22Rv1 (cell line): ENCODE results near the gene RFC2.

Experiments
- ZFX ChIP-seq: fragments of 450-650 bp; IDR thresholded peaks from 2 replicates; pipeline ENCODE4 v1.6.1; 2017; ENCODE audit warnings: antibody characterized with exemption, borderline replicate concordance
- TF ChIP-seq, protein P1 (sequence below): fragments of 450-650 bp; IDR thresholded peaks from 2 replicates; pipeline ENCODE4 v1.5.1; 2017; ENCODE audit warnings: mild to moderate bottlenecking

DNA sequence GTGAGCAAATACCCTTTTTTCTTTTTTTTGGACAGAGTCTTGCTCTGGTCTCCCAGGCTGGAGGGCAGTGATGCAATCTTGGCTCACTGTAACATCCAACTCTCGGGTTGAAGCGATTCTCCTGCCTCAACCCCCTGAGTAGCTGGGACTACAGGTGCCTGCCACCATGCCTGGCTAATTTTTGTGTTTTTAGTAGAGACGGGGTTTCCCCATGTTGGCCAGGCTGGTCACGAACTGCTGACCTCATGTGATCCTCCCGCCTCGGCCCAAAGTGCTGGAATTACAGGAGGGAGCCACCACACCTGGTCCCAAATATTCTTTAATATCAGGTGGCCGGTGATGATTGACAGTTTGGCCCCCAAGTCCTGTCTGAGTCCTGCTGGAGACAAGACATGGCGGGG is 37.8 kb downstream of the RFC2 start:
- TF ChIP-seq, protein P1, sequence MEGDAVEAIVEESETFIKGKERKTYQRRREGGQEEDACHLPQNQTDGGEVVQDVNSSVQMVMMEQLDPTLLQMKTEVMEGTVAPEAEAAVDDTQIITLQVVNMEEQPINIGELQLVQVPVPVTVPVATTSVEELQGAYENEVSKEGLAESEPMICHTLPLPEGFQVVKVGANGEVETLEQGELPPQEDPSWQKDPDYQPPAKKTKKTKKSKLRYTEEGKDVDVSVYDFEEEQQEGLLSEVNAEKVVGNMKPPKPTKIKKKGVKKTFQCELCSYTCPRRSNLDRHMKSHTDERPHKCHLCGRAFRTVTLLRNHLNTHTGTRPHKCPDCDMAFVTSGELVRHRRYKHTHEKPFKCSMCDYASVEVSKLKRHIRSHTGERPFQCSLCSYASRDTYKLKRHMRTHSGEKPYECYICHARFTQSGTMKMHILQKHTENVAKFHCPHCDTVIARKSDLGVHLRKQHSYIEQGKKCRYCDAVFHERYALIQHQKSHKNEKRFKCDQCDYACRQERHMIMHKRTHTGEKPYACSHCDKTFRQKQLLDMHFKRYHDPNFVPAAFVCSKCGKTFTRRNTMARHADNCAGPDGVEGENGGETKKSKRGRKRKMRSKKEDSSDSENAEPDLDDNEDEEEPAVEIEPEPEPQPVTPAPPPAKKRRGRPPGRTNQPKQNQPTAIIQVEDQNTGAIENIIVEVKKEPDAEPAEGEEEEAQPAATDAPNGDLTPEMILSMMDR = no peak
- no peak for TF ChIP-seq ZFX
